CD14-positive monocyte (primary cell): Measurements from ENCODE around the gene M6PR. TPM values are rescaled to one million over a fixed set of nuclear protein-coding genes. Genes with fewer than 3 reads are reported as not detected.

Source experiments
- DNase-seq, 3 donors: peaks; one replicate each; pipeline ENCODE4 v3.0.0-alpha.2; 2011 to 2022
- H2AFZ ChIP-seq: 2 replicates; pipeline ENCODE4 v1.6.0; 2012; ENCODE audit warnings: mild to moderate bottlenecking, low read depth, low read length, inconsistent platforms; ENCODE audit not compliant: insufficient read depth, poor library complexity, severe bottlenecking
- H3K27ac ChIP-seq, 2 donors: 1 replicate in 1 of 2; 2 replicates in 1 of 2; pipeline ENCODE4 v1.5.1; 2012 to 2013; ENCODE audit warnings: low read length in 2 of 2, control low read depth in 1 of 2, inconsistent platforms in 1 of 2, low read depth in 1 of 2, mild to moderate bottlenecking in 1 of 2
- H3K27me3 ChIP-seq, 2 donors: one replicate each; pipeline versions ENCODE4 v1.6.0 to v1.6.1; 2011 to 2013; ENCODE audit warnings: low read length in 2 of 2; ENCODE audit not compliant: control insufficient read depth in 2 of 2, insufficient read depth in 2 of 2
- H3K36me3 ChIP-seq, 2 donors: replicated peaks in 1 of 2; 1 replicate in 1 of 2; 2 replicates in 1 of 2; pipeline versions ENCODE4 v1.5.1 to v1.6.1; 2012 to 2013; ENCODE audit warnings: low read length in 2 of 2, control low read depth in 1 of 2, inconsistent platforms in 1 of 2, mild to moderate bottlenecking in 1 of 2; ENCODE audit not compliant: insufficient read depth in 2 of 2, control insufficient read depth in 1 of 2
- H3K4me1 ChIP-seq, 2 donors: 1 replicate in 1 of 2; 2 replicates in 1 of 2; pipeline versions ENCODE4 v1.5.1 to v1.6.1; 2012 to 2013; ENCODE audit warnings: low read length in 2 of 2, control low read depth in 1 of 2, inconsistent platforms in 1 of 2, mild to moderate bottlenecking in 1 of 2, moderate library complexity in 1 of 2; ENCODE audit not compliant: insufficient read depth in 2 of 2, control insufficient read depth in 1 of 2
- H3K4me2 ChIP-seq: replicated peaks from 2 replicates; pipeline ENCODE3; 2012; ENCODE audit warnings: low read length, moderate library complexity, mild to moderate bottlenecking; ENCODE audit not compliant: poor library complexity, severe bottlenecking; ENCODE audit errors: extremely low read depth
- H3K4me3 ChIP-seq, 3 experiments: fragments of 200-600 bp in 1 of 3; sonication (generic) in 1 of 3; replicated peaks in 1 of 3; 1 replicate in 2 of 3; 2 replicates in 1 of 3; pipeline ENCODE4 v1.5.1; 2011 to 2013; ENCODE audit warnings: low read length in 3 of 3, mild to moderate bottlenecking in 3 of 3, control low read depth in 2 of 3, low read depth in 2 of 3, inconsistent platforms in 1 of 3, moderate library complexity in 1 of 3
- H3K79me2 ChIP-seq: 2 replicates; pipeline ENCODE4 v1.6.0; 2012; ENCODE audit warnings: mild to moderate bottlenecking, control low read depth, inconsistent platforms, low read length, moderate library complexity; ENCODE audit not compliant: insufficient read depth
- H3K9ac ChIP-seq: 2 replicates; pipeline ENCODE4 v1.6.0; 2017; ENCODE audit warnings: low read length, mild to moderate bottlenecking; ENCODE audit not compliant: insufficient read depth, poor library complexity, severe bottlenecking
- H3K9me3 ChIP-seq, 2 donors: replicated peaks in 1 of 2; 1 replicate in 1 of 2; 2 replicates in 1 of 2; pipeline versions ENCODE4 v1.5.1 to v1.6.1; 2012 to 2013; ENCODE audit warnings: low read length in 2 of 2, control low read depth in 1 of 2; ENCODE audit not compliant: control insufficient read depth in 1 of 2, insufficient read depth in 1 of 2
- H4K20me1 ChIP-seq: 2 replicates; pipeline ENCODE4 v1.6.0; 2012; ENCODE audit warnings: mild to moderate bottlenecking, low read length, control low read depth, moderate library complexity; ENCODE audit not compliant: insufficient read depth
- H3K27ac Mint-ChIP-seq, 7 donors: one replicate each; pipeline ENCODE4 v1.8.0; 2020; ENCODE audit warnings: mild to moderate bottlenecking in 7 of 7, mixed read lengths in 7 of 7, moderate library complexity in 6 of 7, inconsistent platforms in 2 of 7
- H3K27me3 Mint-ChIP-seq, 3 donors: one replicate each; pipeline ENCODE4 v1.8.0; 2021 to 2022; ENCODE audit warnings: low read depth in 3 of 3, mild to moderate bottlenecking in 3 of 3, mixed read lengths in 3 of 3, moderate library complexity in 3 of 3, inconsistent platforms in 1 of 3
- H3K36me3 Mint-ChIP-seq, 2 donors: one replicate each; pipeline ENCODE4 v1.8.0; 2020; ENCODE audit warnings: mixed read lengths in 2 of 2, inconsistent platforms in 1 of 2, mild to moderate bottlenecking in 1 of 2
- H3K4me1 Mint-ChIP-seq: one replicate; pipeline ENCODE4 v1.8.0; 2020; ENCODE audit warnings: mild to moderate bottlenecking, mixed read lengths
- H3K4me3 Mint-ChIP-seq, 2 donors: one replicate each; pipeline ENCODE4 v1.8.0; 2020; ENCODE audit warnings: mild to moderate bottlenecking in 2 of 2, mixed read lengths in 2 of 2, moderate library complexity in 1 of 2
- H3K9me3 Mint-ChIP-seq, 7 donors: one replicate each; pipeline ENCODE4 v1.8.0; 2020 to 2022; ENCODE audit warnings: mixed read lengths in 7 of 7, mild to moderate bottlenecking in 6 of 7, moderate library complexity in 6 of 7, inconsistent platforms in 2 of 7
- CTCF ChIP-seq: fragments of 200-600 bp; IDR thresholded peaks from one replicate; pipeline ENCODE4 v1.8.0; 2022; ENCODE audit warnings: antibody characterized with exemption, mild to moderate bottlenecking
- WGBS: methylation state at CpG from one replicate; pipeline ENCODE4 v1.1.5; 2013; ENCODE audit warnings: missing lambda C conversion rate; ENCODE audit not compliant: insufficient coverage; 5-methylcytosine and 5-hydroxymethylcytosine counted together
- intact Hi-C, 2 donors: fragments of 100-400 bp; cut with micrococcal nuclease; formaldehyde crosslinking; loops; one replicate each; pipeline versions ENCODE4 v1.15.0 to v1.15.1; 2023
- polyA plus RNA-seq, 3 donors: library from polyadenylated mRNA; depleted of rRNA in 1 of 3; unstranded in 2 of 3; stranded (reverse) in 1 of 3; fragments of 300-500 nt in 2 of 3; fragments of >200 nt in 1 of 3; fragmentation: Illumina TruSeq in 2 of 3; gene quantifications; 1 replicate in 2 of 3; 2 replicates in 1 of 3; pipeline ENCODE4 v1.2.3, GENCODE V29; 2012 to 2021

The M6PR gene
- polyA plus RNA-seq, 3 donors: 158 to 285 (median 268) TPM

DNA sequence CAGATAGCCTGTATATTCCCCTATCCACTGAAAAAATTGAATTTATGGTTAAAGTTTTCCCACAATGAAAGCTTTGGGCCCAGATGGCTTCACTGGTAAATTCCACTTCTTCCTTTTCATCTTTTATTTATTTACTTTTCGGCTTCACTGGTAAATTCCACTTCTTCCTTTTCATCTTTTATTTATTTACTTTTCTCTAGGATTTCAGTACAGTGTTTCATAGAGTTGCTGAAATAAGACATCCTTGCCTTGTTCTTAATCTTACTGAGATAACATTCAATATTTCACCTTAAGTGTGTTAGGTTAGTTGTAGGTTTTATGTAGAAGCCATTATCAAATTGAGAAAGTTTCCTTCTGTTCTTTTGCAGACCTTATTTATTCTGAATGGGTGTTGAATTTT, 21.0 kb upstream of the M6PR start:
- Histone ChIP-seq H3K4me1 (no peaks in the 10 kb centered on the region), H3K4me2 (no peak overlapping the region), H4K20me1 (no peaks in the 10 kb centered on the region), H3K27me3 (no peaks in the 10 kb centered on the region), H3K9ac (no peak overlapping the region), H3K27ac (no peak overlapping the region), H3K4me3 (no peak overlapping the region), H2AFZ (no peak overlapping the region), H3K9me3 (peaks cover 16 to 18% of the 10 kb centered on the region in 2 donors), H3K36me3 (no peaks in the 10 kb centered on the region), H3K79me2 (no peaks in the 10 kb centered on the region)
- H3K9me3 Mint-ChIP-seq: peaks cover 20 to 40% (median 33%) of the 10 kb centered on the region in 7 donors
- intact Hi-C loops: no loop called here
- peaks cover 0 to 2% (median 0%) of the 10 kb centered on the region in 3 donors for H3K27me3 Mint-ChIP-seq
- TF ChIP-seq CTCF: no peak
- H3K4me1 Mint-ChIP-seq: no peaks in the 10 kb centered on the region
- DNase-seq: no peak
- no peak overlapping the region for H3K4me3 Mint-ChIP-seq
- no CpG with 5 or more reads among the region's 1 CpG for WGBS
- H3K27ac Mint-ChIP-seq: no peak overlapping the region
- no peaks in the 10 kb centered on the region for H3K36me3 Mint-ChIP-seq

DNA sequence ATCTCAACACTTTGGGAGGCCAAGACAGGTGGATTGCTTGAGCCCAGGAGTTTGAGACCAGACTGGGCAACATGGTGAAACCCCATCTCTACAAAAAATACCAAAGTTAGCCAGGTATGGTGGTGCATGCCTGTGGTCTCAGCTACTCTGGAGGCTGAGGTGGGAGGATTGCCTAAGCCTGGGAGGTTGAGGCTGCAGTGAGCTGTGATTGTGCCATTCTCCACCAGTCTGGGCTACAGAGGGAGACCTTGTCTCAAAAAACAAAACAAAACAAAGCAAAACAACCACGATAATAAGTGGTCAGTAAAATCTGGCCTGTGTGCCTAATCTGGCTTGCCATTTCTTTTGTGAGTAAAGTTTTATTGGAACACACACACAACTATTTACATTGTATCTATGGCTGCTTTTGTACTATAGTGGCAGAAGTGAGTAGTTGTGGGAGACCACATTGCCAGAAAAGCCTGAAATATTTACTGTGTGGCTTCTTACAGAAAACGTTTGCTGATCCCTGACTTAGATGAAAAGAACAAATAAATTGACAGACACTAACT, 20.5 kb upstream of the M6PR start:
- H3K27me3 Mint-ChIP-seq: peaks cover 0 to 1% (median 0%) of the 10 kb centered on the region in 3 donors
- no peaks in the 10 kb centered on the region for H3K4me1 ChIP-seq
- TF ChIP-seq CTCF: no peak
- no peaks in the 10 kb centered on the region for H3K36me3 ChIP-seq
- H3K9me3 Mint-ChIP-seq: peaks cover 20 to 40% (median 33%) of the 10 kb centered on the region in 7 donors
- DNase-seq: no peak
- H3K4me2 ChIP-seq: no peak overlapping the region
- intact Hi-C loops: no loop called here
- no CpG with 5 or more reads among the region's 2 CpGs for WGBS
- no peak overlapping the region for H3K9ac ChIP-seq
- H3K27me3 ChIP-seq: no peaks in the 10 kb centered on the region
- no peaks in the 10 kb centered on the region for H3K4me1 Mint-ChIP-seq
- H3K27ac ChIP-seq: no peak overlapping the region
- no peak overlapping the region for H3K4me3 ChIP-seq
- H3K27ac Mint-ChIP-seq: no peak overlapping the region
- peaks cover 16 to 18% of the 10 kb centered on the region in 2 donors for H3K9me3 ChIP-seq
- H3K79me2 ChIP-seq: no peaks in the 10 kb centered on the region
- H2AFZ ChIP-seq: no peak overlapping the region
- no peak overlapping the region for H3K4me3 Mint-ChIP-seq
- no peaks in the 10 kb centered on the region for H4K20me1 ChIP-seq
- H3K36me3 Mint-ChIP-seq: no peaks in the 10 kb centered on the region
